ENCODE measurements around the gene TNFRSF11A. TPM values are rescaled to one million over a fixed set of nuclear protein-coding genes. Genes with fewer than 3 reads are reported as not detected.

The TNFRSF11A gene
- total and polyA plus RNA-seq, 7 experiments from 2014 or later: 0.16 to 22.2 (median 0.68) TPM; not detected in 2

DNA sequence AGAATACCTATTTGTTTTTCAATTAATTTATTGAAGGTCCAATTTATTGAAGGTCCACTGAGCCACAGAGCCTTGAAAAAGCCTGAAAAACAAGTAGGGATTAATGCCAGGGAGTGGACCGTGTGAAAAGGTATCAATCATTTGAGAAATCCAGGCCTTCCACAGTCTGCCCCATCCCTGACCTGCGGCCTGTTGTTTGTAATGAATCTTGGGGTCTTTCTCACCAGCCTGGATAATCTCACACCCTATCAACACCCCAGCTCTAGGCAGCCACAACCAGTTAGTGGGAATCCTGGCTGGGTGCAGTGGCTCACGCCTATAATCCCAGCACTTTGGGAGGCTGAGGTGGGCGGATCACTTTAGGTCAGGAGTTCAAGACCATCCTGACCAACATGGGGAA lies 47.8 kb downstream of the TNFRSF11A start:
- Mint-ChIP-seq H3K27me3 (no peaks in the 10 kb centered on the region), H3K36me3 (peaks cover 0 to 27% (median 0%) of the 10 kb centered on the region in 5 donors), H3K4me1 (peaks cover 0 to 51% (median 0%) of the 10 kb centered on the region in 7 donors), H3K4me3 (no peak overlapping the region), H3K27ac (no peak overlapping the region), H3K9me3 (no peaks in the 10 kb centered on the region)
- Histone ChIP-seq H3K27me3 (ENCODE audit: control insufficient read depth in 2 of 2, insufficient read depth in 2 of 2, low read length in 2 of 2) (no peaks in the 10 kb centered on the region), H3K4me1 (ENCODE audit: control insufficient read depth in 2 of 2, insufficient read depth in 2 of 2, low read length in 2 of 2) (no peaks in the 10 kb centered on the region), H3K27ac (ENCODE audit: low read depth, low read length) (no peak overlapping the region), H3K4me3 (ENCODE audit: low read length) (no peak overlapping the region), H3K36me3 (ENCODE audit: control insufficient read depth in 2 of 3, insufficient read depth in 3 of 3, low read length in 3 of 3) (no peaks in the 10 kb centered on the region), H3K9me3 (ENCODE audit: control insufficient read depth in 2 of 3, low read length in 3 of 3) (no peaks in the 10 kb centered on the region)
- CTCF ChIA-PET: interaction anchor here (1.6 kb wide), 1 partner anchor 53 kb away, joined by 5 read pairs; no protein-coding TSS in a partner anchor
- ATAC-seq (no peak), DNase-seq (no peak)
- POLR2A ChIA-PET: no interaction called here
- intact Hi-C loops (cut with micrococcal nuclease): no loop called here

DNA sequence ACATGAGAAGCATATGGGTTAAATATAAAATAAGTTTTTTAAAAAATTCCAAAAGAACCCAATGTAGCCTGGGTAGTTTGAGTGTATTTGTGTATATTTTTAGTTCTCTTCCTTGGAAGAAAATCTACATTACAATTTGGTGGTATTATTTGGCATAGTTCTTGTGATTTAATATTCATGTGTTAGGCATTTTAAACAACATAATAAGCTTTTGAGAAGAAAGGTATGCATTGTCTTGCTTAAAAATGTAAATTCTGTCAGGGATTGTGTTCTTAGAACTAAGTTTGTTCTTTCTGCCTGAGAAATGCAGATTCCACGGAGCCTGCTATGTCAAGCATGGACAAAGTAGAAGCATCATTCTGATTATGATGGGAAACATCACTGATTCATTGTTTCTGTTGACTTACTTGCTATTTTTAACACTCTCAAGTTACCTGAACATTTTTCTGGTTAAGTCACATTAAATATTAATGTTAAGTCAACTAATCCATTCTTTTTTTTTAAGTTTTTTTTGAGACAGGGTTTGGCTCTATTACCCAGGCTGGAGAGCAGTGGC lies 49.4 kb downstream of the TNFRSF11A start:
- POLR2A ChIA-PET: no interaction called here
- DNase-seq (no peak), ATAC-seq (no peak)
- H3K27me3 ChIP-seq (ENCODE audit: control insufficient read depth in 2 of 2, insufficient read depth in 2 of 2, low read length in 2 of 2): no peaks in the 10 kb centered on the region
- no peak overlapping the region for H3K4me3 ChIP-seq (ENCODE audit: low read length)
- Mint-ChIP-seq H3K4me3 (no peak overlapping the region), H3K27me3 (no peaks in the 10 kb centered on the region), H3K27ac (no peak overlapping the region), H3K4me1 (peaks cover 0 to 42% (median 0%) of the 10 kb centered on the region in 7 donors), H3K9me3 (no peaks in the 10 kb centered on the region), H3K36me3 (peaks cover 0 to 34% (median 0%) of the 10 kb centered on the region in 5 donors)
- no peaks in the 10 kb centered on the region for H3K9me3 ChIP-seq (ENCODE audit: control insufficient read depth in 2 of 3, low read length in 3 of 3)
- H3K27ac ChIP-seq (ENCODE audit: low read depth, low read length): no peak overlapping the region
- H3K36me3 ChIP-seq (ENCODE audit: control insufficient read depth in 2 of 3, insufficient read depth in 3 of 3, low read length in 3 of 3): no peaks in the 10 kb centered on the region
- intact Hi-C loops (cut with micrococcal nuclease): no loop called here
- CTCF ChIA-PET: interaction anchor here (1.6 kb wide), 1 partner anchor 51 kb away, joined by 5 read pairs; no protein-coding TSS in a partner anchor
- no peaks in the 10 kb centered on the region for H3K4me1 ChIP-seq (ENCODE audit: control insufficient read depth in 2 of 2, insufficient read depth in 2 of 2, low read length in 2 of 2)

DNA sequence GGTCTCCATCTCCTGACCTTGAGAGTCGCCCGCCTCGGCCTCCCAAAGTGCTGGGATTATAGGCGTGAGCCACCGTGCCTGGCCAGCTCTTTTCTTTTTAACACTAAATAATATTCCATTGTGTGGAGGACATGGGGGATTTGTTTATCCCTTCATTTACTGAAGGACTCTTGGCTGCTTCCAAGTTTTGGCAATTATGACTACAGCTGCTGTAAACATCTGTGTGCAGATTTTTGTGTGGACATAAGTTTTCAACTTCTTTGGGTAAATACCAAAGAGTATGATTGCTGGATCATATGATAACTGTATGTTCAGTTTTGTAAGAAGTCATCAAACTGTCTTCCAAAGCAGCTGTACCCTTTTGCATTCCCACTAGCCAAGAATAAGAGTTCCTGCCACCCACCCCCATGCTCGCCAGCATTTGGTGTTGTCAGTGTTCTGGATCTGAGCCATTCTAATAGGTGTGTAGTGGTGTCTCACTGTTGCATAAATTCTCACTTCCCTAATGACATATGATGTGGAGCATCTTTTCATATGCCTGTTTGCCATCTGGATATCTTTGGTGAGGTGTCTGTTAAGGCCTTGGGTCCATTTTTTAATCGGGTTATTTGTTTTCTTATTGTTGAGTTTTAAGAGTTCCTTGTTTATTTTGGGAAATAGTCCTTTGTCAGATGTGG lies 52.2 kb downstream of the TNFRSF11A start:
- no peaks in the 10 kb centered on the region for H3K27me3 ChIP-seq (ENCODE audit: control insufficient read depth in 2 of 2, insufficient read depth in 2 of 2, low read length in 2 of 2)
- H3K27ac Mint-ChIP-seq: no peak overlapping the region
- DNase-seq (no peak), ATAC-seq (no peak)
- H3K4me3 ChIP-seq (ENCODE audit: low read length): no peak overlapping the region
- H3K4me3 Mint-ChIP-seq: no peak overlapping the region
- H3K4me1 ChIP-seq (ENCODE audit: control insufficient read depth in 2 of 2, insufficient read depth in 2 of 2, low read length in 2 of 2): no peaks in the 10 kb centered on the region
- intact Hi-C loops (cut with micrococcal nuclease): no loop called here
- peaks cover 0 to under 1% (median 0%) of the 10 kb centered on the region in 11 donors for H3K9me3 Mint-ChIP-seq
- POLR2A ChIA-PET: no interaction called here
- H3K27me3 Mint-ChIP-seq: no peaks in the 10 kb centered on the region
- peaks cover 0 to 21% (median 0%) of the 10 kb centered on the region in 7 donors for H3K4me1 Mint-ChIP-seq
- CTCF ChIA-PET: no interaction called here
- H3K9me3 ChIP-seq (ENCODE audit: control insufficient read depth in 2 of 3, low read length in 3 of 3): no peaks in the 10 kb centered on the region
- no peaks in the 10 kb centered on the region for H3K36me3 ChIP-seq (ENCODE audit: control insufficient read depth in 2 of 3, insufficient read depth in 3 of 3, low read length in 3 of 3)
- peaks cover 0 to 42% (median 0%) of the 10 kb centered on the region in 5 donors for H3K36me3 Mint-ChIP-seq
- no peak overlapping the region for H3K27ac ChIP-seq (ENCODE audit: low read depth, low read length)

DNA sequence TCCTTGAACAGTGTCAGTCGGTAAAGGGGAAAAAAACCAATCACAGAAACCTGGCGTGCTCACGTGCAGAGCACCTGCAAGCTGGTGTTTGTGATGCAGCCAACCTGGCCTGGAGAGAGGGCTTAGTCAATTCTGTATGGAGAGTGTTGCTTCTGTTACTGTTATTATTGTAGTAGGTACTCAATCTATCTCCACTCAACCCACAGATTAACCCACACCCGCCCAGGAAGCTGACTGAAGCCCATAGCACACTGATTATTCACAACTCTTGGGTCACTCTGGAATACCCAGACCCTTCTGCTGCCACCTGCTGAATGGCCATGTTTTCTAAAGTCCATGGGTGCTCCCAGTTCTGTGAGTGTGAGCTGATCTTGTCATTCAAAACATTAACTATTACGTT lies 53.9 kb downstream of the TNFRSF11A start:
- H3K27me3 ChIP-seq (ENCODE audit: control insufficient read depth in 2 of 2, insufficient read depth in 2 of 2, low read length in 2 of 2): no peaks in the 10 kb centered on the region
- intact Hi-C loops (cut with micrococcal nuclease): no loop called here
- Mint-ChIP-seq H3K36me3 (peaks cover 0 to 49% (median 6%) of the 10 kb centered on the region in 5 donors), H3K27ac (no peak overlapping the region), H3K4me1 (peaks cover 0 to 14% (median 0%) of the 10 kb centered on the region in 7 donors), H3K27me3 (no peaks in the 10 kb centered on the region), H3K4me3 (no peak overlapping the region), H3K9me3 (peaks cover 0 to 5% (median 2%) of the 10 kb centered on the region in 11 donors)
- no peak overlapping the region for H3K27ac ChIP-seq (ENCODE audit: low read depth, low read length)
- H3K4me1 ChIP-seq (ENCODE audit: control insufficient read depth in 2 of 2, insufficient read depth in 2 of 2, low read length in 2 of 2): no peaks in the 10 kb centered on the region
- CTCF ChIA-PET: no interaction called here
- POLR2A ChIA-PET: no interaction called here
- H3K9me3 ChIP-seq (ENCODE audit: control insufficient read depth in 2 of 3, low read length in 3 of 3): no peaks in the 10 kb centered on the region
- no peak overlapping the region for H3K4me3 ChIP-seq (ENCODE audit: low read length)
- H3K36me3 ChIP-seq (ENCODE audit: control insufficient read depth in 2 of 3, insufficient read depth in 3 of 3, low read length in 3 of 3): no peaks in the 10 kb centered on the region
- ATAC-seq (no peak), DNase-seq (no peak)

DNA sequence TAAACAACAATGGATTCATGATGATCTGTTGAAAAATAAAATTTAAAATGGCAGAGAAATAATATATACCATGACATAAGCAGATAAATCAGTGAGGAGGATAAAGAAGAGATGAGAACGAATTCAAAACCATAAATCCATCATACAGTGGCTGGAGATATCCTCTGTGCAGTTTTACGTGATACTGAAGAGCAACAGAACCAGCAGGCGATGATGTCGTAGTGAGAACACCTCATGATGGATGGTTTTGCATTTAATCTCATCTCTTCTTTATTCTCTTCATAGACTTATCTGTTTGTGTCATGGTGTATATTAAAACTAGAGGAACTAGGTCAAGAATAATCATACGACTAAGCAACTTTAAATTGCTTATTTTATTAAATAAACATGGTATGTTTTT lies 56.3 kb downstream of the TNFRSF11A start:
- POLR2A ChIA-PET: no interaction called here
- ATAC-seq (no peak), DNase-seq (no peak)
- no peak overlapping the region for H3K27ac Mint-ChIP-seq
- Histone ChIP-seq H3K27ac (ENCODE audit: low read depth, low read length) (no peak overlapping the region), H3K9me3 (ENCODE audit: control insufficient read depth in 2 of 3, low read length in 3 of 3) (no peaks in the 10 kb centered on the region), H3K4me1 (ENCODE audit: control insufficient read depth in 2 of 2, insufficient read depth in 2 of 2, low read length in 2 of 2) (no peaks in the 10 kb centered on the region), H3K27me3 (ENCODE audit: control insufficient read depth in 2 of 2, insufficient read depth in 2 of 2, low read length in 2 of 2) (no peaks in the 10 kb centered on the region), H3K36me3 (ENCODE audit: control insufficient read depth in 2 of 3, insufficient read depth in 3 of 3, low read length in 3 of 3) (no peaks in the 10 kb centered on the region), H3K4me3 (ENCODE audit: low read length) (no peak overlapping the region)
- H3K4me1 Mint-ChIP-seq: peaks cover 0 to 7% (median 0%) of the 10 kb centered on the region in 7 donors
- H3K4me3 Mint-ChIP-seq: no peak overlapping the region
- intact Hi-C loops (cut with micrococcal nuclease): no loop called here
- peaks cover 0 to 5% (median 2%) of the 10 kb centered on the region in 11 donors for H3K9me3 Mint-ChIP-seq
- no peaks in the 10 kb centered on the region for H3K27me3 Mint-ChIP-seq
- CTCF ChIA-PET: no interaction called here
- peaks cover 0 to 51% (median 6%) of the 10 kb centered on the region in 5 donors for H3K36me3 Mint-ChIP-seq

DNA sequence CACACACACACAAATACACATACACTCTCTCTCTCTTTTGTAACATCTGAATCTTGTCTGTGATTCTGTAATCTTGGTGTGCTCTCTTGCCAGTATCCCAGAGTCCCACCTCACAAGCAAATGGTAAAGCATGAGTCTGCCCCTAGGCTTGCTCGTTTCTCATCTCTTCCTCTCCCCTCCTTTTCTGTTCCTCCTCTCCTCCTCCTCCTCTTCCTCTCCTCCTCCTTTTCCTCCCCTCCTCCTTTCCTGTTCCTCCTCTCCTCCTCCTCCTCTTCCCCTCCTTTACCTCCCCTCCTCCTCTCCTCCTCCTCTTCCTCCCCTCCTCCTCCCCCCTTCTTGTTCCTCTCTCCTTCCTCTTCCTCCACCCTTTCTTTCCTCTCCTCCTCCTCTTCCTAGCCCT lies 59.0 kb downstream of the TNFRSF11A start:
- Mint-ChIP-seq H3K4me3 (peak overlapping the region in 1 of 10 donors; percentile 43), H3K4me1 (peaks cover 0 to 5% (median 0%) of the 10 kb centered on the region in 7 donors), H3K36me3 (peaks cover 0 to 37% (median 6%) of the 10 kb centered on the region in 5 donors), H3K27me3 (no peaks in the 10 kb centered on the region), H3K27ac (no peak overlapping the region), H3K9me3 (peaks cover 0 to 5% (median 2%) of the 10 kb centered on the region in 11 donors)
- intact Hi-C loops (cut with micrococcal nuclease): no loop called here
- H3K9me3 ChIP-seq (ENCODE audit: control insufficient read depth in 2 of 3, low read length in 3 of 3): no peaks in the 10 kb centered on the region
- ATAC-seq (no peak), DNase-seq (no peak)
- no peak overlapping the region for H3K27ac ChIP-seq (ENCODE audit: low read depth, low read length)
- CTCF ChIA-PET: interaction anchor here (0.5 kb wide), 1 partner anchor 746 kb away, joined by 3 read pairs; no protein-coding TSS in a partner anchor
- H3K36me3 ChIP-seq (ENCODE audit: control insufficient read depth in 2 of 3, insufficient read depth in 3 of 3, low read length in 3 of 3): no peaks in the 10 kb centered on the region
- POLR2A ChIA-PET: no interaction called here
- no peak overlapping the region for H3K4me3 ChIP-seq (ENCODE audit: low read length)
- H3K27me3 ChIP-seq (ENCODE audit: control insufficient read depth in 2 of 2, insufficient read depth in 2 of 2, low read length in 2 of 2): no peaks in the 10 kb centered on the region
- no peaks in the 10 kb centered on the region for H3K4me1 ChIP-seq (ENCODE audit: control insufficient read depth in 2 of 2, insufficient read depth in 2 of 2, low read length in 2 of 2)
